Coronary artery (tissue), 2 donors: ENCODE data around the gene NBDY.
A peak's percentile ranks its signal among the peaks of the same experiment; 100 is the strongest.

Experiments
- DNase-seq: peaks from one replicate; pipeline ENCODE4 v3.0.0-alpha.2; 2017; ENCODE audit warnings: low spot score
- H3K27ac ChIP-seq, 2 donors: fragments of 200-600 bp; sonication (generic); one replicate each; pipeline ENCODE4 v1.5.1; 2016 to 2019
- H3K4me3 ChIP-seq: fragments of 200-600 bp; sonication (generic); 2 replicates; pipeline ENCODE4 v1.5.1; 2016; ENCODE audit warnings: mild to moderate bottlenecking, moderate library complexity
- CTCF ChIP-seq: fragments of 200-600 bp; sonication (generic); IDR thresholded peaks from one replicate; pipeline ENCODE4 v1.5.1; 2019; ENCODE audit warnings: antibody characterized with exemption

Gene NBDY

GRCh38 chrX:56796641-56797395, 67.8 kb downstream of the NBDY start:
- Histone ChIP-seq H3K4me3 (no peak overlapping the region), H3K27ac (no peak overlapping the region)
- DNase-seq, result peak; percentile 47
- TF ChIP-seq CTCF, result no peak

- H3K4me3 ChIP-seq, result no peak overlapping the region
- peak; percentile 70 for DNase-seq
- no peak for TF ChIP-seq CTCF
- no peak overlapping the region for H3K27ac ChIP-seq
Observed at GRCh38 chrX:56797574-56798338, 68.7 kb downstream of the NBDY start.

- no peak overlapping the region for H3K4me3 ChIP-seq
- TF ChIP-seq CTCF, result no peak
- H3K27ac ChIP-seq, result no peak overlapping the region
- no peak for DNase-seq
Observed at GRCh38 chrX:56798339-56798711, 69.3 kb downstream of the NBDY start.

- peak; percentile 63 for DNase-seq
Observed at GRCh38 chrX:56798866-56799758, 70.1 kb downstream of the NBDY start.

GRCh38 chrX:56800307-56800706, 71.3 kb downstream of the NBDY start:
- Histone ChIP-seq H3K4me3 (no peak overlapping the region), H3K27ac (no peak overlapping the region)
- peak; percentile 43 for DNase-seq
- no peak for TF ChIP-seq CTCF

More at GRCh38 chrX:56798866-56799758, 70.1 kb downstream of the NBDY start:
- TF ChIP-seq CTCF, result no peak
- Histone ChIP-seq H3K27ac (no peak overlapping the region), H3K4me3 (no peak overlapping the region)

GRCh38 chrX:56800801-56801200, 71.8 kb downstream of the NBDY start:
- peak; percentile 29 for DNase-seq
- H3K4me3 ChIP-seq, result no peak overlapping the region
- H3K27ac ChIP-seq, result no peak overlapping the region
- no peak for TF ChIP-seq CTCF
